Stimulated activated naive CD8-positive, alpha-beta T cell treated with anti-CD3 and anti-CD28 coated beads, Interleukin-15, Interleukin-2, amounts not matched to agents 100 U/mL and 50 U/mL, for 24 hours (primary cell): ENCODE measurements around the gene FAM107A.

Source experiments
- ATAC-seq: fragments of 150-1000 bp; cut with Tn5 transposase; one replicate; pipeline ENCODE4 v1.10.0; 2021
- DNase-seq: peaks from one replicate; pipeline ENCODE4 v3.0.0; 2021

Gene FAM107A

GRCh38 chr3:58591517-58592510, 14.6 kb upstream of the FAM107A start:
- DNase-seq (no peak), ATAC-seq (peak; percentile 90)

GRCh38 chr3:58588030-58588614, 10.9 kb upstream of the FAM107A start:
- no peak for ATAC-seq
- peak; percentile 11 for DNase-seq

- ATAC-seq (no peak), DNase-seq (no peak)
Observed at GRCh38 chr3:58586776-58587192, 9.6 kb upstream of the FAM107A start.

- DNase-seq, result no peak
- ATAC-seq, result no peak
Observed at GRCh38 chr3:58585994-58586393, 8.8 kb upstream of the FAM107A start.

DNA sequence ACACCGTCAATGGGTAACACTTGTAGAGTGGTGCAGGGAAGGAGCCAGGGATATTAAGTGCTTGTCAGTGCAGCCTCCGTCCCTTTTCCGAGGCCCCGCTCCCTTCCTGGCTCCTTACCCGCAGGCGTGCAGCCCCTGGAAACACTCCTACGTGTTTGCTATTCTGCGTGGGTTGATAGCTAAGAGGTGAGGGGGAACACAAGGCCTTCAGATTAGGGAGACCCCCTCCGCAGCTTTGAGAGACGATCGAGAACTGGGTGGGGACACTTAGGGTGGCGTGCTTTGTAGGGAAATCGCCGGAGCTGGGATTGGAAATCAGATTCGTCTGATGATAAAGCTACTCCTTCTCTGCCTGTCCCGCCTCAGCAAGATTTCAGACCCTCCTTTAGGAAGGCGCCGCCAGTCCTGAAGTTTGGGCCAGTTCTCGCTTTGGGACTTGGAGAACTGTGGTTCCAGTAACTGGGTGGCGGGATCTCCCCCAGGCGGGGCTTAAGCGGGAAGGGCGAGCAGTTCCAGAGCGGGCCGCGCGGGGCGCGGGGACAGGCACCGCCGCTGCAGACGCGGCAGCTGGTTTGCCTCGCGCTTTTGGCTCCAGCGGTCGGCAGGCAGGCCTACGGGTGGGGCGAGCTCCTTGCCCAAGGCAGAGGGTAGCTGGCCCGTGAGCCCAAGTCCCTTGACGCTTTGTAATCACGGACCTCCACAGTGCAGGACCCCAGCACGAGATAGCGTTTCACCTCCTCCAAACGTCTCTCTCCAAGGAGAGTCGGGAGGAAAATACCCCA, 8.0 kb upstream of the FAM107A start:
- peak; percentile 92 for ATAC-seq
- peak; percentile 74 for DNase-seq

GRCh38 chr3:58584690-58585004, 7.5 kb upstream of the FAM107A start:
- peak; percentile 26 for ATAC-seq
- DNase-seq, result no peak

GRCh38 chr3:58581328-58582091, 4.3 kb upstream of the FAM107A start:
- DNase-seq (no peak), ATAC-seq (no peak)

DNA sequence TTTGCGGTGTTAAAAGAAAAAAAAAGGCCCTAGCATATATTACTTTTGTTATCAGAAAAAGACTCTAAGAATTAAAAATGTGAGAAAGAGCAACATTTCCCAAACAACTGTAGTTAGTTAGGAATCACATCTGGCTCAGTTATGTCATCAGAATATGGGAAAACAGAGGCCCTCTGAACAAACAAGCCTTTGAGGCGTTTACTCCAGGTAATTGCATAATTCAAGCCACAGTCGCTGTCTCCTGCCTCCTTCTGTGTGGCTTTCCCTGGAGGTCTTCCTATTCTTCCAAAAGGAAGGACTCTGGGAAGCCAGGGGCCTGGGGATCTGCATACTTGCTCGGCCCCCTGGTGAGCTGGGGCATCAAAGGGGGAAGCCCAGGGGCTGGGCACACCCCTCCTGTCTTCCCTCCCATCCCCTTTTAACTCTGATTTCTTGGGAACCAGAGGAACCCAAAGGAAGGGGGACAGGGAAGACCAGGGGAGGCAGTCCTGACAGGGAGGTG, 3.7 kb upstream of the FAM107A start:
- DNase-seq (no peak), ATAC-seq (no peak)

DNA sequence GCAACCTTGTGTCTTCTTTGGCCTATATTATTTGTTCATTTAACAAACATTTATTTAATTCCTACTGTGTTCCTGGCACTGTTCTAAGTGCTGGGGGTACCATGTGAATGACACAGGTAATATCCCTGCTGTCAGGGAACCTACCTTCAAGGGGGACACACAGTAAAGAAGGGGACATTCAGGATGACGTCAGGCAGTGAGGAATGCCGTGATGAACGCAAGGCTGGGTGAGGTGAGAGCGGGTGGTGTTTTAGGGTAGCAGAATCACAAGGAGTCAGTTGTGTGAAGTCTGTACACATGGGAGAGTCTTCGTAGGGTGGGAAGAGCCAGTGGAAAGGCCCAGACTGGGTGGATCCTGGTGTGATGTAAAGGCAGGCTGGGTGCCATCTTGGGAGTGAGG, 1.7 kb upstream of the FAM107A start:
- ATAC-seq, result no peak
- DNase-seq, result no peak

- DNase-seq, result no peak
- ATAC-seq, result no peak
Observed at GRCh38 chr3:58576716-58577115, 475 bp downstream of the FAM107A start.

GRCh38 chr3:58575971-58576652, 1.1 kb downstream of the FAM107A start:
- DNase-seq (no peak), ATAC-seq (no peak)

DNA sequence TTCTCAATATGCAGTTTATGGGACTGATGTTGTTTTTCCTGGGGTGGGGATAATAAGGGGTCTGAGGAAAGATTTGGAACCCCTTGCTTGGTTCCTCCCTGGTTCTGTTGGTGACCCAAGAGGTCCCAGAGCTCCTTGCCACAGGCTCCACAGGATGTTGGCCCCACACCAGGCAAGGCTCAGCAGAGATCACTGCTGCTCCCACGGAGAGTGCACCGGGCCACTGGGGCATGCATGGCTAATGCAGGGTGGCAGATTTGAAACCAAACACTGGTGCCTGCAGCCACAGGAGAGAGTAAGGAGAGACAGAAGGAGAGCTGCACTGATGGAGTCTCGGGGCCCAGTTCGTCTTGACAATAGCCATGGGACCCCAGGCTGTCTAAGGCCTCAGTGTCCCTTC, 2.5 kb downstream of the FAM107A start:
- no peak for DNase-seq
- no peak for ATAC-seq

DNA sequence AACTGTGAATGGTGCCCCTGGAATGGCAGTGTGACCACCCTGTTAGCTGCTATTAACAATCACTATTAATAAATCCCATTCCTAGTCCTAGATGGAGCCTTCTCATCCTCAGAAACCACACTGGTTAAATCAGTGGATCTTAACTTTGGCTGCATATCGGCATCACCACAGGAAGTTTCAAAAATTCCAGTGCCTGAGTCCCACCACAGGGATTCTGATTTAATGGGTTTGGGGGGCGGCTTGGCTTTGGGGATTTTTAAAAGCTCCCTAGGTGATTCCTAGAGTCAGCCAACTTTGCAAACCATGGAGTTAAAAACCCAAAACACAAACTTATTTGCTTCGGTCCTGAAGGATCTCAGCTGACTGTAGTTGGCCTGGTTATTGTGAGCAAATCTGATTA, 3.1 kb downstream of the FAM107A start:
- ATAC-seq, result no peak
- DNase-seq, result no peak

GRCh38 chr3:58573640-58574039, 3.6 kb downstream of the FAM107A start:
- no peak for ATAC-seq
- DNase-seq, result no peak

GRCh38 chr3:58572634-58573230, 4.5 kb downstream of the FAM107A start:
- no peak for ATAC-seq
- DNase-seq, result no peak

- no peak for ATAC-seq
- DNase-seq, result no peak
Observed at GRCh38 chr3:58572013-58572633, 5.1 kb downstream of the FAM107A start.

DNA sequence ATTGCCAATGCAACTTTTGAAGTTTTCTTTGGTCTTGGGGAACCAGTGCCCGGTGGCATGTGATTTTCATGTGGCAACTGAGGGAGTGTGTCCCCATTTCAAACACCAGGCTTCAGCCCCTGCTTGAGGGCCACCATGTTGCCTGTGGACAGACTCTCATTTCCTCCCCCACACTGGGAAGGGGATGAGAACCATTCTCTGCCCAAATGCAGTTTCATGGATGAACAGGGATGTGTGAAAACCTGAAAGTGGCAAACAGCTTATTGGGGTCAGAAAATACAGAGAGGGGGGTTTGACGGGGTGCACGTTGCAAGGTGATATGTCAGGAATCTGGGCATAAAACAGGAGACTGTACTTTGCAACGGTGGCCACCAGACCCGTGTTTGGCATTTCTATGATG, 6.3 kb downstream of the FAM107A start:
- DNase-seq (no peak), ATAC-seq (no peak)

- ATAC-seq (no peak), DNase-seq (no peak)
Observed at GRCh38 chr3:58569287-58570001, 7.7 kb downstream of the FAM107A start.

DNA sequence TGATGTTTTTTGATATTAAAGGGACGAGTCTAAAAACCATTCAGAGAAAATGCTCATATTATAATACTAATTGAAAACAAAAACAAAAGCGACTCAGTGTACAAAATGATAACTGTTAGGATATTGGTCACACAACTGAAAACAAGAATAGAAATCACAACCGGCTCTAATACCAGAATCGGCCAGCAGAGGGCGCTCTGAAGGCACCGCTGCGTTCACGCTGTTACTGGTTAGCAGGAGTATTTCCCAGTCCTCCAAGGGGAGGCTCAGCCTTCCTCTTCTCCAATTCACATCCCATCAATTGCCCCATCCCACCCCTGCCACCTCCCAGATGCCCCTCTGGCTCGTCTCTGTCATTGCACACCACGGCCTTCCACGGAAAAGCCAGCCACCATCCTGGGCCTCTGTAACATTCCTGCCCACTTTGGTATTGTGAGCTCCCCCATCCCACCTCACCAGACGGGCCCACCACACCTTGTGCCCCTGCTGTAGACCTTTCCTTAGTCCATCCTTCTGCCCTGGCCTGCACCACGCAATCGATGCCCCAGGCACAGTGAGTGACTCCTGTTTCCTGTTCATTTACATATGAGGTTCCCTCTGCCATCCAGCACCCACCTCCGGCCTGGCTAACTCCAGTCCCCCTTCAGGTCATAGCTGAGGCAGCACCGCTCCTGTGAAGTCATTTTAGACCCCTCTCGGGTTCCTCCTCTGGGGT, 8.5 kb downstream of the FAM107A start:
- DNase-seq, result peak; percentile 82
- ATAC-seq, result peak; percentile 50
